ENCODE data around the gene HUS1.
"Not testable (repeated sequence)": the region's sequence is repeated elsewhere in the genome, so short reads cannot be mapped to it uniquely, and the experiment has no call there.

Gene HUS1

DNA sequence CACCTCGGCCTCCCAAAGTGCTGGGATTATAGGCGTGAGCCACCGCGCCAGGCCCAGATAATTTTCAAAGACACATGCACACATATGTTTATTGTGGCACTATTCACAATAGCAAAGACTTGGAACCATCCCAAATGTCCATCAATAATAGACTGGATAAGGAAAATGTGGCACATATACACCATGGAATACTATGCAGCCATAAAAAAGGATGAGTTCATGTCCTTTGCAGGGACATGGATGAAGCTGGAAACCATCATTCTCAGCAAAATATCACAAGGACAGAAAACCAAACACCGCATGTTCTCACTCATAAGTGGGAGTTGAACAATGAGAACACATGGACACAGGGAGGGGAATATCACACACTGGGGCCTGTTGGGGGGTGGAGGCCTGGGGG lies 1.2 kb upstream of the HUS1 start:
- DNase-seq (ENCODE audit: extremely low read depth in 1 of 2, low read depth in 1 of 2): not testable (repeated sequence)

DNA sequence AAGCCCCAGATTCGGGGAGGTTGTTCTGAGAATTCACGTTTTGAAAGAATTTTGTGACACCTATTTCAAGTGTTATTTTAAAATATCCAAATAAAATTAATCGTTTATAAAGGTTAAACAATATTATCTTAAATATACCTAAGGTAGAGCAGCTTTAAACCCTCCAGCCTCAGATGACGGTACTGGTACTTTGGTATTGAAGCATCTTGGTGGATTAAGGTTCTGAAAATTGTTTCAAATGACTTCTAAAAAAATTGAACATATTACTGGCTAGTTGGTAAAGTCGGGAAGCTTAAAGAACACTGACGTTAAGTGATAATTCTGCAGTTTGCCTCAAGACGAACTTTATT lies 392 bp upstream of the HUS1 start:
- DNase-seq (ENCODE audit: extremely low read depth in 1 of 2, low read depth in 1 of 2): no peak

DNA sequence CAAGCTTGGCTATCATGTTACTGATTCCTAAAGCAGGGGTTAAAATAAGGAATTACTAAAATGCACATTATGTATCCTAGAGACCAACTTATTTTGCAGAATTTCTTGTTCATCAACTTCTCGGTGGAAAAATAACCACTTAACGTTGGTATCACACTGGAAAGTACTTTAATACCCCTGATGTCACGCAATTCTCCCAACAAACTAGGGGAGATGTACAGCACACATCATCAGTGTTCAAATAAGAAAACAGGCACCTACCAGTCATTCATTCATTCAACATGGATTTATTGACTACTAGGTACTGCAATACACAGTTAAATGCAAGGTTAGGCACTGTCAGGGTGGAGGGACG lies 648 bp downstream of the HUS1 start:
- DNase-seq (ENCODE audit: extremely low read depth in 1 of 2, low read depth in 1 of 2): no peak

DNA sequence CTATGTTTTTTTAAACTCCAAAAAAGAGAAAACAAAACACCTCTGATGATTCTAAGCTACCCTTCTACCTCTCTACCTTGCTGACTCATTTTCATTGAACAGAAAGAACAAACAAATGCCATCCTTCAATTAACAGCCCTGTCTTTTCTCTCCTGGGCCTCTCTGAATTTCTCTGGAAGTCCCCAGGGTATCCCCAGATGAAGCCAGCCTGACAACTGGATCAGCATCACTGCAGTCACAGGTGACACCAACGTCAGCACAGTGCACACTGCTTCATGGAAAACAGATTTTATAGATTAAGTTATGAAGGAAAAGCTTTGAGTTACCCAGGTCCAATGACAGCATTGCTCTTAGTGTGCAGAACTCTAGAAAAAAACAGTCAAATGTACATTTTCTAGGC lies 5.7 kb downstream of the HUS1 start:
- DNase-seq (ENCODE audit: extremely low read depth in 1 of 2, low read depth in 1 of 2): no peak

DNA sequence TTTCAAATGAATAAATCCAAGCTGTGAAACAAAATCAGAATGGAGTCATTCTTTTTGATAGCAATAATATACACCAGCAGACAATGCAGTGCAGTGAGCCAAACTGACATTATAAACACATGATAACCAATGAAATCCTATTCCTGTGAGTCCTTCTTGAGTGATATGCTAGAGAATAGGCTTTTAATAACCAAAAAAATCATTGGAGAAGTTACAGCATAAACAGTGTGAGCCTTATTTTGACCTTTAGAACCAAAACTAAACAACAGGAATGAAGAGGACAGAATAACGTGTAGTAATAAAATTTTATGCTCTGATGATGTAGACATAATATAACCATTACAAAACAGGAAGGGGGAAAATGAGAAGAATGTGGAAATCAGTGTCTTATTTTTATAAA lies 8.7 kb downstream of the HUS1 start:
- DNase-seq (ENCODE audit: extremely low read depth in 1 of 2, low read depth in 1 of 2): no peak

DNA sequence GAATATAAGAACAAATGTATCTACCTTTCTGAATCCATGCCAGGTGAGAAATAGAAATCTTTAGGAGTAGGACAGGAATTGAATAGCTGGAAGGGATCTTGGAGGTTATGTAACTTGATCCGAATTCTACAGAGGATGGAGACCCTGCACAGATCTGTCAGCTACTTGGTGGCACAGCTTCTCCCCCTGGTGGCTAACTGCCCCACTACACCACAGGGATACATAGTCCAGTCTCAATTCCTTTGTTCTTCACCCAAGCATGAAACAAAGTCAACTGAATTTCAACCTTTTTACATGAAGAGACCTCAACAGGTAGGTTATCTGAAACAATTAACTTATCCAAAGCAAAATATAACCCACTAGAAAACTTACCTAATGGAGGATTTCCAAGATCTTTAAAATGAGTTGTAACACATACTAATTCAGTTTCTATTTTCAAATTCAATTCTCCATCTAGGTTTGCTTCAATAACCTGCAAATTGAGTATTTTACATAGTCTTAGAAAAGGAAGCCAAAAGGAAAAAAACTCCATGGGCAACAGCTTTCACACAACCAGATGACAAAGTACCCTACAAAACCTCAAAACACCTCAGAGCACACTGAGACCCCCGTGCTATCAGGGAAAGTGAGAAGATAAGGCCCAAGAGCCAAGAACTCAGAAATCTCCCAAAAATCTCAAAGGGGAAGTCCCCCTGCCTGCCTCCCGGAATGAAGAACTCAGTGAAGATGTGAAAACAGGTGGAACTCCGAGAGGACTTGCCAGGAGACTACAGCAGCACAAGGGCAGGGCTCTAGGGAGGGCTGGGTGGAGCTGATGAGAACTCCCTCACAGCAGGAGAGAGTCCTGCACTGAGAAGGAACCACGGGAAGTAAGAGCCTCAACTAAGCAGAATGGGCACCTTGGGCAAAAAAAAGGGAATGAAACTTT lies 10.3 kb downstream of the HUS1 start:
- DNase-seq (ENCODE audit: extremely low read depth in 1 of 2, low read depth in 1 of 2): no peak

DNA sequence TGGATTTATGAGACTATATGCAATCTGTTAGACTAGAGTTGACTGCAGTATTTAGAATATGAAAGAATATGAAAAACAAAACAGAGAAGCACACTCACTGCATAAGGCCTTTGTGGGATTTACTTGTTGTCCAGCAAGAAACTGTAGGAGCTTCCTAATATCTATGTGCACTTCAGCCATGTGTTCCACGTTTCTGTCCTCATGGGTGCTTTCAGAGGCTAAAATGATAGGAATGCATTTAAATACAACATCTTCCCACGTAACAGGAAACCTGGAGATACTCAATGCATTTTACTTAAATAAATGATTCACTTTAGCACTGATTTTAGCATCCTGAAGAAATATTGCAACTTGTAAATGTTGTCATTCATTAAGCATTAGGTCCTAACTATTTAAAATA lies 11.7 kb downstream of the HUS1 start:
- DNase-seq (ENCODE audit: extremely low read depth in 1 of 2, low read depth in 1 of 2): no peak

DNA sequence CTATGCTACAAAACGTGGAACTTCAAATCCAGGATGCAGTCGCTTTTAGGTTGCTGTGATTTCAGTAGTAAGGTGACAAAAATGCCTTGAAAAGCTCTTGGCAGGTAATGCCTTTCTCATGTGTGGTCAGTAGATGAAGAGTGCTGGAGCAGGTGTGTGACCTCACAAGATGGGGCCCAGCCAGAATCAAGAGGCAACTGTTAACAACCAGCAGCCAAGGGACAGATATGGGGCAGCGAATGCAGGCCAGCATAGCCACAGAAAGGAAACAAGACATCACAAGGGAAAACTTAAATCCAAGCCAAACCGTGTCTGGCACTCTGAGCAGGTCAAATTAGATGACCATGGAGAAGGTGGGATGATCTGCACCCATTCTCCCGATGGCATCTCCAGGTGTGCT lies 12.3 kb downstream of the HUS1 start:
- DNase-seq (ENCODE audit: extremely low read depth in 1 of 2, low read depth in 1 of 2): no peak

DNA sequence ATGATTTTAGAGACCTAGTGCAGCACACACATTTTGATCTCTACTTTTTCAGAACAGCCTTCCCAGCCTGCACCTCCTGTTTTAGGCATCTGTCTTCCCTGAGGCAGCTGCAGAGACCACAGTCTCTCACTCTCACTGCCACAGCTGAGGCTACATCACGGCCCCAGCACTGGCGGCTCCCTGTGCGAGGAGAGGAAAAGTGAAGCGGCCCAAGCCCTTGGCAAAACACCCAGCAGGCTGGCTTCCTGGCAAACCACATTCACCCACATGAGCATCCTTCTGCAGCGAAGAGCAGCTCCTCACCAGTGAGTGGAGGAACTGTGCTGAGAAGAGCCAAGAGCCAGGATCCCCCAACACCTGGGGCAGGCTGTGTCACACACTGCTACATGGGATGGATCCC lies 14.0 kb downstream of the HUS1 start:
- no peak for DNase-seq (ENCODE audit: extremely low read depth in 1 of 2, low read depth in 1 of 2)

DNA sequence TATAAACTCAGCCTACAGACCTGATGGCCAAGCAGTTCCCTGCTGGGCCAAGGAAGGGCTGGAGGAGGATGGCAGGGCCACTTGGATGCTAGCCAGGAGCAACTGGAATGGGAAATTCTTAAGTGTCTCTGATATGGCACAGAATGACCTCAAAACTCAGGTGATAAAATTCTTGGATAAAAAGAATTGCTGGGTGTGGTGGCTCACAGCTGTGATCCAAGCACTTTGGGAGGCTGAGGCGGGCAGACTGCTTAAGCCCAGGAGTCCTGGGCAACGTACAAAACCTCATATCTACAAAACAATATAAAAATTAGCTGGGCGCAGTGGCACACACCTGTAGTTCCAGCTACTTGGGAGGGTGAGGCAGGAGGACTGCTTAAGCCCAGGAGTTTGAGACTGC lies 17.2 kb downstream of the HUS1 start:
- no peak for DNase-seq (ENCODE audit: extremely low read depth in 1 of 2, low read depth in 1 of 2)

DNA sequence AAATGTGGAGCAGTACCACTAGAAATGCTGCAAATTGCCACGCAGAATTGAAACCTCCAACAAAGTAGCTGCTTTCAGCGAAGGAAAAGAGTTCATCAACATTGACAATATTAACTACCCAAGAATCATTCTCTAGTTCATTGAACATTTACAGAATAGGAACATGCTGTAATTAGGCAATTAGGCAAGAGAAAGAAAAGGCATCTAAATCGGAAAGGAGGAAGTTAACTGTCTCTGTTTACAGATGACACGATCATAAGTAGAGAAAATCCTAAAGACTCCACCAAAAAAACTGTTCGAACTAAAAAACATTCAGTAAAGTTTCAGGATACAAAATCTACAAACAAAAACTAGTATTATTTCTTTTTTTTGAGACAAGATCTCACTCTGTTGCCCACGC lies 22.3 kb downstream of the HUS1 start:
- no peak for DNase-seq (ENCODE audit: extremely low read depth in 1 of 2, low read depth in 1 of 2)

DNA sequence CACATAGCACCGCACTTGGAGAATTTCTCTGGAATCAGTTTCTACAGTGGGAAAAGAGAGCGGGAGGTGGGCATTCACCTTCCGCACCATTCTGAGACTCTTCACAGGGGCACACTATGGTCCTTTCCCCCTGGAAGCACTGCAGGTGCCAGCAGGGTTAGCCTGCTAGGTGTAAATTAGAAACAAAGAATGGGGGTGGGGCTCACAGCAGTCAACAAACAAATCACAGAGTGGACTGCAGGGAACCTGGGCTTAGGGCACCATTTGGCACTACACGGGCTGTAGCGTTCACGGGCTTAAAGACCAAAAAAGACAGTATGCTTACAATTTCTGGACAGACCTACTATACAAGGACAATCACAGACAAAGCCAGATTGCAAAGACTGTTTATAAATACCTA lies 23.2 kb downstream of the HUS1 start:
- no peak for DNase-seq (ENCODE audit: extremely low read depth in 1 of 2, low read depth in 1 of 2)

DNA sequence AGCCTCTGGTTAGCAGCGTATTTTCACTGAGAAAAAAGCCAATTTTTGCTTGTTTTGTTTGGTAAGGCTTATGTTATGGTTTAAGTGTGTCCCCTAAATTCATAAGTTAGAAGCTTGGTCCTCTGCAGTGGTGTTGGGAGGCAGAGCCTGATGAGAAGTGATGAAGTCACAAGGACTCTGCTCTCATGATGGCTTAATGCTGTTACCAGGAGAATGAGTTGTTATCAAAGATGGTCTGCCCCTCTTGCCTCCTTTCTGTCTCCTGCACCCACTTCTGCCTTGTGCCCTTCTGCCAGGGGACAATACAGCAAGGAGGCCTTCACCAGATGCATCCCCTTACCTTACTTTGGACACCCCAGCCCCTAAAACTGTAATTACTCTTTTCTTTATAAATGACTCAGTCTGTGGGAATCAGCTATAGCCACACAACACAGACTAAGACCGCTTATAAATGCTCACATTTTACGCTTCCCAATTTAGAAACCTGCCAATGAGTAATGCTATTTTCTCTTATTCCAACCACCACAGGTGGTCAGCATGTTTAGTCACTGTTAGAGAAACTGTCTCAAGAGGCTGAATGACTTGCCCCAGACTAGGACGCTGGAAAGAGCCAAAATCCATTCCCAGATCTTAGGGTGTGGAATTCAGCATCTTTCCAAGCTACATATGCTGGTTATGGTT lies 25.0 kb downstream of the HUS1 start:
- no peak for DNase-seq (ENCODE audit: extremely low read depth in 1 of 2, low read depth in 1 of 2)

DNA sequence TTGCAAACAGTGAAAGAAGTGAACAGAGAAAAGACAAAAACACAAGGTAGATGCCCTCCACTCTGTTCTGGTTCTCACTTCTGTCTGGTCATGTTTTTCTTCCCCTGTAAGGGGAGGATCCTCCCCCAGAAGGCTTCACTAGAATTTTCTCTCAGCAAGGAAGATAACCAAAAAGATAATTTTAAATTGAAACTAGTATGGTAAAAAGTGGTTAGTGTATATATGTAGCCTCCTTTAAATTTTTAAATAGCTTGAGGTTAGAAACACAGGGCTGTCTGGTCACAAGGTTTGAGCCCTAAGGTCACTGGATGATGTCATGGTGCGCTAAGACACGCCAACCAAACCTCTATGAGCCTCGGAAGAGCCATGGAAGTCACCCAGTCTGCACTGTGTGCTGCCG lies 25.6 kb downstream of the HUS1 start:
- DNase-seq (ENCODE audit: extremely low read depth in 1 of 2, low read depth in 1 of 2): no peak

DNA sequence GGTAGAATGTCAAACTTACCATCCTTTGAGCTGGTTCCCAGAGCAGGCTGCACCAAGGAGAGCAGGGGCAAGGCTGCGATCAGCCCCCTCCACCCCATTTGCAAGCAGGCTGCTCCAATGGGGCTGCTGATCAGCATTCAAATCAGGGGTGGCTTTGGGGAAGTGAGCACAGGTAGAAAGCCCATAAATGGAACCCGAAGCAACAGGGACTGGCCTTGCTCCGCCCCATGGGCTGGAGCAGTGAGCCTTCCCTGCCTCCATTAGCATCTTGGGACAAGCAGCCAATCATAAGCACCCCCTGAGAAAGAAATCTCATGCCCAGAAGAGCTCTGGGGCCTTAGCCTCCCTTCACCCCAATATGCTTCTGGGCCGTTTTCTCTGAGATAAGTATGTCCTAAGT lies 27.2 kb downstream of the HUS1 start:
- no peak for DNase-seq (ENCODE audit: extremely low read depth in 1 of 2, low read depth in 1 of 2)

DNA sequence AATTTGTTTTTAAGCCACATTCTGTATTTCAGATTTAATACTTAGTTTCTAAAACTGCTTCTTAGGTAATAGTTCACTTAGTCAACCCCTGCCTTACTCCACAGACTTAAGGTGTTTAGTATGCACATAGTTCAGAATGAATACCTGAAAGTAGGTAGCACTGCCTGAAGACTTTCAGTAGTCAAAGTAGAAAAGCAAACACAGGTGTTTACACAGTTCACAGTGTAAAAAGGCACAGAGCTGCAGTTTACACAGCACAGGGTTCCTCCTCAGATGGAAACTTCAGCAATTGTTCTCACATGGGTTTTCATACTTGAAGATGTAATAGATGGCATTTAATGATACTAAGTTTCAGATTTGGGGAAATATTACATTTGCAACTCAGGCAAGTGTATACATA lies 28.0 kb downstream of the HUS1 start:
- no peak for DNase-seq (ENCODE audit: extremely low read depth in 1 of 2, low read depth in 1 of 2)

DNA sequence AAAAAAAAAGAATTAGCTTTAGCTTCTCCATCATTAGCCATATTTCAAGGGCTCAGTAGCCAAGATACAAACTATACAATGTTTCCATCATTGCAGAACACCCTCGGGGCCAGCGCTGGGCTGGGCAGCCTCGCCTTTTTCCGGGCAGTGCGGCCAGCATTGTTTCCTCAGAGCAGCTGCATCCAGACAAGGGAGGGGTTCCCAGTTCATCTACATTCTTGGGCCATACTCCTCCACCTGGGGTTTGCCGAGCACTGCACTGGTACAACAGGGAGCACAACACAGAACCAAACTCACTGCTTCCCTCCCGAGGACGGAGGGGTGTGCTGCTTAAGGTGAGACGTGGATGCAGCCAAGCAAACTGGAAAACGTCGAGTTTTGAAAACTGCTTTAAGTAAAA lies 28.7 kb downstream of the HUS1 start:
- no peak for DNase-seq (ENCODE audit: extremely low read depth in 1 of 2, low read depth in 1 of 2)

DNA sequence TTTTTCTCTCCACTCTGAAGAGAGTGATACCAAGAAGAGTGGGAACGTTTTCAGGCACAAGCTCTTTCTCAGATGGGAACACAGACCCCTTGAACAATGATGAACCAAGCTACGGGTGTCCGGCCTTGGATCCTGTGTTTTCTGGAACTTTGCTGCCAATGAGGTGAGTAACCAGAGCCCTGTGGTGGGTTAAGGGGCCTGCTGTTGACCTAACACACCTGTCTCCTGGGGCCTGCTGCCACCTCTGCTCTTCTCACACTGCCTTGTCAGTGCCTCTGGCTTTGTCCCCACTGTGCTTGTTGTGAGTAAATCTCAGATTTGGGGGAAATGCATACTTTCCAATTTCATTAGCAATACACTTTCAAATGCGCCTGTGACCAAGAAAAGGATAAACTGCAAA lies 29.7 kb downstream of the HUS1 start:
- DNase-seq (ENCODE audit: extremely low read depth in 1 of 2, low read depth in 1 of 2): no peak

DNA sequence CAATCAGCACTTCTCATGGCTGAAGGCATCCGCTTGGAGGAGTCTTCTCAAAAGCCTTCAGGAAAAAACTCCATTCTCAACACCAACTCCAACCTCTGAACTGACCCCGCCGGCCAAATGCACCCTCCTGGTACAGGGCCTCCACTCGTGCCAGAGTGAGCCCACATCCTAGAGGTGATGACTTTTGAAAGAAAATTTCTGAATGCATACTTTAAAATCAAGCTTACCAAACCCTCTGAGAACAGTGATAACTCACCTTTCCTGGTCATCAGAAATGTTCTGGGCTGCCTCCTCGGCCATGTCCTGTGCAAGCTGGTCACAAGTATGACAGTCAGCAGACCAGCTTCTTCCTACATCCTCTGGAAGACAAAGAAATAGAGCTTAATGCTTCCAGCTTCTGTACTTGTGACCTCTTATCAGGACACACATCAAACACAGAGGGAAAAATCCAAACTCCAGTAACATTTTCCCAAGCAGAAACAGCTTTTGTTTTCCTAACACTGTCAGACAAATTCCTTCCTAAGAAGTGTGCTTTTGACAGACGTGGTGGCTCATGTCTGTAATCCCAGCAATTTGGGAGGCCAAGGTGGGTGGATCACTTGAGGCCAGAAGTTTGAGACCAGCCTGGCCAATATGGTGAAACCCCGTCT lies 31.1 kb downstream of the HUS1 start, which contains the start of gene PKD1L1:
Gene PKD1L1, minus strand, starts transcription at position 326 of the 650 bp plus-strand sequence. Its CDS starts 26 bp downstream, at position 300.
- no peak for DNase-seq (ENCODE audit: extremely low read depth in 1 of 2, low read depth in 1 of 2)

DNA sequence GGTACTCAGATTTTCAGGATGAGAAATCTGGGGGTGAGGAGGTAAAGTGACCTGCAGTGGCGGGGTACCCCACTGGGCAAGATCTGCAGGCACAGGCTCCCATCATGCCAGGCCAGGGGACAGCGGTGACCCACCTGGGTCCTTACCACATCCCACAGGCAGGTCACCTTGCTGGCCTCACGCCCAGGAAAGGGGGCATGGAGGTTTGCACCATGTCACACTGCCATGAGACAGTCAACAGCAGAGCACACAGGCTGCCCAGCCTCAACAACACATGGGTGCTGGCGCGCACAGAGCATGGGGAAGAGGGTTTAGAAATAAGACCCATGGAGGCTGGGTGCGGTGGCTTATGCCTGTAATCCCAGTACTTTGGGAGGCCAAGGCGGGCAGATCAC lies 32.1 kb downstream of the HUS1 start:
- DNase-seq (ENCODE audit: extremely low read depth in 1 of 2, low read depth in 1 of 2): no peak

DNA sequence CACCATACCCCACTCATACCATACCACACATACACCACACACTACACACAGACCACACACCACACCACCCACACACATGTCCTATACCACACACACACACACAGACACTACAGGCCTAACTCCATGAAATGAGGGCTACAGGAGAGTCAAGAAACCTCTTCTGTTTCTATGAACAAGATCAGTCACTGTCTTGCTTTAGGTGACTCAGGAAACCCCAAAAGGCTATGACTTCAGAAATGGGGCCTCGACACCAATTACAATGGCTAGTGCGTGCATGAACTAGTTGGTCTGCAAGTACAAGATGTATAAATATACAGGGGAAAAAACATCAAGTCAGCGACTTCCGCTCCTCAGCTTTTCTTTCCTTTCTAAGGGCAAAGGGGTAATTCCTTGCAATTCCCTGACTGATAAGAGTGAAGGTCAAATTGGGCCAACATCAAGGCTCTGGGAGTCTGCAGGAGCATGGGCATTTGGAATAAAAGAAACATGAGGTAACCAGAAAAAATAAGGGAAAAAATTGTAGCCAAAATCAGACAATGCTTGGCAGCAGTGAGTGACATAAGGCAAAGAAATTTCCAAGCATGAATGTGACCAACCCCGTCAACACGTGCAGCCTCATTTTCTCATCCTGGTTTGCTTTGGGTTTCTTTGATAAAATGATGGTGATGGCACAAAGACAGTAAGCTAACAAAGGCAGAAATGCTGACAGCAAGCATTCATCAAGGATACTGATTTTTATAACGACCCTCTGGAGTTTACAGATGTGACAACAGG lies 32.6 kb downstream of the HUS1 start:
- DNase-seq (ENCODE audit: extremely low read depth in 1 of 2, low read depth in 1 of 2): no peak

Data from activated CD8-positive, alpha-beta memory T cell treated with anti-CD3 and anti-CD28 coated beads for 1 hour (primary cell).